SH-SY5Y (cell line): ENCODE measurements around the gene GORAB.

Experiments
- GATA2 ChIP-seq: IDR thresholded peaks from 2 replicates; pipeline ENCODE4 v1.6.1; 2011; ENCODE audit warnings: mild to moderate bottlenecking, low read depth, low read length
- GATA3 ChIP-seq: IDR thresholded peaks from 2 replicates; pipeline ENCODE4 v1.6.1; 2011; ENCODE audit warnings: low read depth, mild to moderate bottlenecking, low read length, moderate library complexity

DNA sequence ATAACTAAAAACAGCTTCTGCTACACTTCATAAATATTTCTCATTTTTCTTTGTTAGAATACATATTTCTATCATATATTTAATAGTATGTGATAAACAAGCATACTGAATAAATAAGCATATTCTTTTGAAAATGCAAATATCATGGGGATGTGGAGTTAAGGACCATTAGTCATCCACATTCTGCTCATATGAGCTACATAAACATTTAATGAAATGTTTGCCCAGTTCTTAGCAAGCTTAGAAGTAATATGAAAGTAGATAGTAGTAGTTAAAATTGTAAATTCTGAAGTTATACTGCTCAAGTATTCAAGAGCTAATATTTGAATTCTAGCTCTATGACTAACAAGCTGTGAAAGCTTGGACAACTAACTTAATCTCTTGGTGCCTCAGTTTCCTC lies 10.1 kb upstream of the GORAB start:
- no peak for TF ChIP-seq GATA2
- TF ChIP-seq GATA3, result no peak
